ENCODE measurements around the gene HAPLN1. TPM values are rescaled to one million over a fixed set of nuclear protein-coding genes. Genes with fewer than 3 reads are reported as not detected.

The HAPLN1 gene
- polyA plus RNA-seq, 1 donor from 2014 or later = 0.10 TPM

DNA sequence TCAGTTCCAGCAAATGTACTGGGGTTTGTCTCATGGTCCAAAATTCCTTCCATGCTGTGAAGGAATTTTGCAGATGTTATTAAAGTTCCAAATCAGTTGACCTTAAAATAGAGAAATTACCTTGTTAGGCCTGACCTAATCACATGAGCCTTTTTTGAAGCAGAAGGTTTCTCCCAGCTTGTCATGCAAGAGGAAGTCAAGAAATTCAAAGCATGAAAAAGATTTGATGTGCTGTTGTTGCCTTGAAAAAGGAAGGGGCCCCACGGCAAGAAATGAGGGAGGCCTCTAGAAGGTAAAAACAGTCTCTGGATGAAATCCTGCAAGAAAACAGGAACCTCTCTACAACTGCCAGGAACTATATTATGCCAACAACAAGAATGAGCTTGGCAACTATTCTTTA lies 24.2 kb upstream of the HAPLN1 start:
- Histone ChIP-seq H3K27ac (ENCODE audit: low read length) (no peak overlapping the region), H3K4me2 (ENCODE audit: low read length) (no peak overlapping the region), H3K36me3 (ENCODE audit: insufficient read depth, low read length) (no peaks in the 10 kb centered on the region), H3K9ac (ENCODE audit: low read length) (no peak overlapping the region), H3K9me2 (ENCODE audit: insufficient read depth, low read length) (no peaks in the 10 kb centered on the region), H3K4me3 (ENCODE audit: low read length) (no peak overlapping the region), H3K79me2 (replicated peaks; ENCODE audit: insufficient read depth, low read length) (no peaks in the 10 kb centered on the region), H3F3A (ENCODE audit: insufficient read depth, low read length, poor library complexity, severe bottlenecking) (no peaks in the 10 kb centered on the region), H4K20me1 (ENCODE audit: insufficient read depth) (no peaks in the 10 kb centered on the region), H3K27me3 (ENCODE audit: insufficient read depth, low read depth, low read length) (no peaks in the 10 kb centered on the region), H3K9me3 (ENCODE audit: low read length) (no peaks in the 10 kb centered on the region), H2AFZ (ENCODE audit: low read depth, low read length) (no peak overlapping the region)
- TF ChIP-seq EP300 (conservative IDR thresholded peaks at IDR 0.05; ENCODE audit: poor library complexity, severe bottlenecking) (no peak), POLR2AphosphoS5 (IDR thresholded peaks at IDR 0.05) (no peak), MXI1 (conservative IDR thresholded peaks at IDR 0.05; ENCODE audit: poor library complexity, severe bottlenecking) (no peak), RAD21 (conservative IDR thresholded peaks at IDR 0.05) (no peak), EZH2 (IDR thresholded peaks at IDR 0.05; ENCODE audit: borderline replicate concordance, insufficient read depth, low read length, poor library complexity, severe bottlenecking) (no peak), TAF1 (IDR thresholded peaks at IDR 0.05; ENCODE audit: low read depth) (no peak), SMC3 (conservative IDR thresholded peaks at IDR 0.05; ENCODE audit: poor library complexity) (no peak)
- TF ChIP-seq, protein P1, sequence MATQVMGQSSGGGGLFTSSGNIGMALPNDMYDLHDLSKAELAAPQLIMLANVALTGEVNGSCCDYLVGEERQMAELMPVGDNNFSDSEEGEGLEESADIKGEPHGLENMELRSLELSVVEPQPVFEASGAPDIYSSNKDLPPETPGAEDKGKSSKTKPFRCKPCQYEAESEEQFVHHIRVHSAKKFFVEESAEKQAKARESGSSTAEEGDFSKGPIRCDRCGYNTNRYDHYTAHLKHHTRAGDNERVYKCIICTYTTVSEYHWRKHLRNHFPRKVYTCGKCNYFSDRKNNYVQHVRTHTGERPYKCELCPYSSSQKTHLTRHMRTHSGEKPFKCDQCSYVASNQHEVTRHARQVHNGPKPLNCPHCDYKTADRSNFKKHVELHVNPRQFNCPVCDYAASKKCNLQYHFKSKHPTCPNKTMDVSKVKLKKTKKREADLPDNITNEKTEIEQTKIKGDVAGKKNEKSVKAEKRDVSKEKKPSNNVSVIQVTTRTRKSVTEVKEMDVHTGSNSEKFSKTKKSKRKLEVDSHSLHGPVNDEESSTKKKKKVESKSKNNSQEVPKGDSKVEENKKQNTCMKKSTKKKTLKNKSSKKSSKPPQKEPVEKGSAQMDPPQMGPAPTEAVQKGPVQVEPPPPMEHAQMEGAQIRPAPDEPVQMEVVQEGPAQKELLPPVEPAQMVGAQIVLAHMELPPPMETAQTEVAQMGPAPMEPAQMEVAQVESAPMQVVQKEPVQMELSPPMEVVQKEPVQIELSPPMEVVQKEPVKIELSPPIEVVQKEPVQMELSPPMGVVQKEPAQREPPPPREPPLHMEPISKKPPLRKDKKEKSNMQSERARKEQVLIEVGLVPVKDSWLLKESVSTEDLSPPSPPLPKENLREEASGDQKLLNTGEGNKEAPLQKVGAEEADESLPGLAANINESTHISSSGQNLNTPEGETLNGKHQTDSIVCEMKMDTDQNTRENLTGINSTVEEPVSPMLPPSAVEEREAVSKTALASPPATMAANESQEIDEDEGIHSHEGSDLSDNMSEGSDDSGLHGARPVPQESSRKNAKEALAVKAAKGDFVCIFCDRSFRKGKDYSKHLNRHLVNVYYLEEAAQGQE (IDR thresholded peaks at IDR 0.05; ENCODE audit: borderline replicate concordance) = no peak
- TF ChIP-seq, protein P2, sequence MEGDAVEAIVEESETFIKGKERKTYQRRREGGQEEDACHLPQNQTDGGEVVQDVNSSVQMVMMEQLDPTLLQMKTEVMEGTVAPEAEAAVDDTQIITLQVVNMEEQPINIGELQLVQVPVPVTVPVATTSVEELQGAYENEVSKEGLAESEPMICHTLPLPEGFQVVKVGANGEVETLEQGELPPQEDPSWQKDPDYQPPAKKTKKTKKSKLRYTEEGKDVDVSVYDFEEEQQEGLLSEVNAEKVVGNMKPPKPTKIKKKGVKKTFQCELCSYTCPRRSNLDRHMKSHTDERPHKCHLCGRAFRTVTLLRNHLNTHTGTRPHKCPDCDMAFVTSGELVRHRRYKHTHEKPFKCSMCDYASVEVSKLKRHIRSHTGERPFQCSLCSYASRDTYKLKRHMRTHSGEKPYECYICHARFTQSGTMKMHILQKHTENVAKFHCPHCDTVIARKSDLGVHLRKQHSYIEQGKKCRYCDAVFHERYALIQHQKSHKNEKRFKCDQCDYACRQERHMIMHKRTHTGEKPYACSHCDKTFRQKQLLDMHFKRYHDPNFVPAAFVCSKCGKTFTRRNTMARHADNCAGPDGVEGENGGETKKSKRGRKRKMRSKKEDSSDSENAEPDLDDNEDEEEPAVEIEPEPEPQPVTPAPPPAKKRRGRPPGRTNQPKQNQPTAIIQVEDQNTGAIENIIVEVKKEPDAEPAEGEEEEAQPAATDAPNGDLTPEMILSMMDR (IDR thresholded peaks at IDR 0.05; ENCODE audit: poor library complexity, severe bottlenecking) = no peak

DNA sequence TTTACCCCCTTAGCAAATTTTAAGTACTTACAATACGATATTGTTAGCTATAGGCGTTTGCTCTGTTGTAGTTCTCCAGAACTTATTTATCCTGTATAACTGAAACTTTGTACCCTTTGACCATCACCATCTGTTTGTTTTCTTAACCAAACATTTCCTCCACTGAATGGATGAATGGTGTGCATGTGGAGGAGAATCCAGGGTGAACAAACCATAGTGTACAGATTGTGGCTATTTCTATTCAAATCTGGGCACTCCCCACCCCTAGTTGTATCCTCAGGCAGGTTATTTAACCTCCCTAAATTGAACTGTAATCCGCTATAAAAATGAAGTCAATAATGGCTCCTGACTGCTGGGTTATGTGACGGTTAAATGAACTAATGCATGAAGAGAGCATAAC lies 21.4 kb upstream of the HAPLN1 start:
- Histone ChIP-seq H3F3A (ENCODE audit: insufficient read depth, low read length, poor library complexity, severe bottlenecking) (no peaks in the 10 kb centered on the region), H3K9ac (ENCODE audit: low read length) (no peak overlapping the region), H3K79me2 (replicated peaks; ENCODE audit: insufficient read depth, low read length) (no peaks in the 10 kb centered on the region), H3K27me3 (ENCODE audit: insufficient read depth, low read depth, low read length) (no peaks in the 10 kb centered on the region), H3K4me2 (ENCODE audit: low read length) (no peak overlapping the region), H3K9me2 (ENCODE audit: insufficient read depth, low read length) (no peaks in the 10 kb centered on the region), H3K4me3 (ENCODE audit: low read length) (no peak overlapping the region), H2AFZ (ENCODE audit: low read depth, low read length) (no peak overlapping the region), H4K20me1 (ENCODE audit: insufficient read depth) (no peaks in the 10 kb centered on the region), H3K27ac (ENCODE audit: low read length) (no peak overlapping the region), H3K9me3 (ENCODE audit: low read length) (no peaks in the 10 kb centered on the region), H3K36me3 (ENCODE audit: insufficient read depth, low read length) (no peaks in the 10 kb centered on the region)
- no peak for TF ChIP-seq EZH2 (IDR thresholded peaks at IDR 0.05; ENCODE audit: borderline replicate concordance, insufficient read depth, low read length, poor library complexity, severe bottlenecking)
- no peak for TF ChIP-seq TAF1 (IDR thresholded peaks at IDR 0.05; ENCODE audit: low read depth)
- TF ChIP-seq MXI1 (conservative IDR thresholded peaks at IDR 0.05; ENCODE audit: poor library complexity, severe bottlenecking) = no peak
- no peak for TF ChIP-seq EP300 (conservative IDR thresholded peaks at IDR 0.05; ENCODE audit: poor library complexity, severe bottlenecking)
- no peak for TF ChIP-seq RAD21 (conservative IDR thresholded peaks at IDR 0.05)
- TF ChIP-seq POLR2AphosphoS5 (IDR thresholded peaks at IDR 0.05) = no peak
- TF ChIP-seq, protein P2 (IDR thresholded peaks at IDR 0.05; ENCODE audit: poor library complexity, severe bottlenecking) = no peak
- TF ChIP-seq, protein P1 (IDR thresholded peaks at IDR 0.05; ENCODE audit: borderline replicate concordance) = no peak
- no peak for TF ChIP-seq SMC3 (conservative IDR thresholded peaks at IDR 0.05; ENCODE audit: poor library complexity)

Data from neural cell (in vitro differentiated cells).